HEK293 (cell line): Measurements from ENCODE around the gene PMP22.

ENCODE experiments used
- AEBP2 ChIP-seq: fragments of 450-650 bp; formaldehyde crosslinking; IDR thresholded peaks from 2 replicates; pipeline ENCODE4 v1.5.1; 2016; ENCODE audit warnings: missing biosample characterization, missing genetic modification characterization, borderline replicate concordance
- CTCF ChIP-seq: fragments of 450-650 bp; formaldehyde crosslinking; IDR thresholded peaks from 2 replicates; pipeline ENCODE4 v1.5.1; 2016; ENCODE audit warnings: missing biosample characterization, missing genetic modification characterization
- HOXA7 ChIP-seq: sonication (generic); formaldehyde crosslinking; IDR thresholded peaks from 2 replicates; pipeline ENCODE4 v1.8.1; 2022; ENCODE audit warnings: missing genetic modification reagents, borderline replicate concordance
- KLF16 ChIP-seq: fragments of 450-650 bp; formaldehyde crosslinking; IDR thresholded peaks from 2 replicates; pipeline ENCODE4 v1.5.1; 2017; ENCODE audit warnings: missing biosample characterization, missing genetic modification characterization
- PRDM10 ChIP-seq: fragments of 450-650 bp; formaldehyde crosslinking; IDR thresholded peaks from 2 replicates; pipeline ENCODE4 v1.5.1; 2016; ENCODE audit warnings: missing biosample characterization, missing genetic modification characterization
- ZNF311 ChIP-seq: fragments of 450-650 bp; formaldehyde crosslinking; IDR thresholded peaks from 2 replicates; pipeline ENCODE4 v1.5.1; 2017; ENCODE audit warnings: missing biosample characterization, missing genetic modification characterization, borderline replicate concordance
- ZNF362 ChIP-seq: fragments of 450-650 bp; formaldehyde crosslinking; IDR thresholded peaks from 2 replicates; pipeline ENCODE4 v1.5.1; 2016; ENCODE audit warnings: missing biosample characterization, missing genetic modification characterization
- ZNF488 ChIP-seq: fragments of 450-650 bp; formaldehyde crosslinking; IDR thresholded peaks from 2 replicates; pipeline ENCODE4 v1.5.1; 2016; ENCODE audit warnings: missing biosample characterization, missing genetic modification characterization

- TF ChIP-seq KLF16 (tag by site-specific recombination) (no peak), HOXA7 (CRISPR knock-in tag) (no peak), ZNF311 (no peak), PRDM10 (no peak), CTCF (no peak), AEBP2 (tag by site-specific recombination) (no peak), ZNF488 (tag by site-specific recombination) (no peak), ZNF362 (tag by site-specific recombination) (no peak)
These were observed 67.9 kb downstream of the PMP22 start for GRCh38 chr17:15197229-15197628.
